K562 (cell line): ENCODE measurements around the gene TMEM205. TPM values are rescaled to one million over a fixed set of nuclear protein-coding genes. Genes with fewer than 3 reads are reported as not detected.
A peak's percentile ranks its signal among the peaks of the same experiment; 100 is the strongest.

ENCODE experiments used
- DLX4 ChIP-seq: fragments of 250-450 bp; sonication (Bioruptor Pico); IDR thresholded peaks from 2 replicates; pipeline ENCODE4 v1.6.1; 2021; ENCODE audit warnings: mild to moderate bottlenecking
- DPF2 ChIP-seq: fragments of 450-650 bp; IDR thresholded peaks from 2 replicates; pipeline ENCODE4 v1.6.1; 2016
- MEF2D ChIP-seq: conservative IDR thresholded peaks from 2 replicates; pipeline ENCODE4 v1.6.1; 2016; ENCODE audit warnings: low read depth, missing genetic modification characterization, missing compliant biosample characterization
- NONO ChIP-seq, 2 experiments: fragments of 200-400 bp in 1 of 2; fragments of 450-650 bp in 1 of 2; formaldehyde crosslinking in 1 of 2; IDR thresholded peaks; 2 replicates each; pipeline ENCODE4 v1.6.1; 2017; ENCODE audit warnings: low read depth in 2 of 2, mild to moderate bottlenecking in 2 of 2, moderate library complexity in 2 of 2, low read length in 1 of 2
- PML ChIP-seq: IDR thresholded peaks from 2 replicates; pipeline ENCODE4 v1.6.1; 2012; ENCODE audit warnings: low read length, inconsistent platforms
- POU5F1 ChIP-seq: fragments of 150-350 bp; IDR thresholded peaks from 2 replicates; pipeline ENCODE4 v1.6.1; 2014; ENCODE audit warnings: borderline replicate concordance, low read length, low read depth, mild to moderate bottlenecking; ENCODE audit not compliant: partially characterized antibody
- RBFOX2 ChIP-seq: fragments of 200-400 bp; formaldehyde crosslinking; IDR thresholded peaks from 2 replicates; pipeline ENCODE4 v1.6.1; 2017; ENCODE audit warnings: low read depth, mild to moderate bottlenecking, low read length, moderate library complexity
- SMAD4 ChIP-seq: fragments of 250-450 bp; sonication (Bioruptor Pico); conservative IDR thresholded peaks from 2 replicates; pipeline ENCODE4 v1.8.0; 2021; ENCODE audit warnings: inconsistent platforms, mild to moderate bottlenecking, moderate library complexity
- XRCC5 ChIP-seq: fragments of 200-400 bp; formaldehyde crosslinking; IDR thresholded peaks from 2 replicates; pipeline ENCODE4 v1.6.1; 2017; ENCODE audit warnings: low read depth, mild to moderate bottlenecking, low read length
- ZNF551 ChIP-seq: fragments of 250-450 bp; sonication (Bioruptor Pico); IDR thresholded peaks from 2 replicates; pipeline ENCODE4 v1.5.0; 2021; ENCODE audit warnings: mild to moderate bottlenecking, moderate library complexity
- ZNF592 ChIP-seq: fragments of 450-650 bp; IDR thresholded peaks from 2 replicates; pipeline ENCODE4 v1.6.1; 2017; ENCODE audit warnings: antibody characterized with exemption, mild to moderate bottlenecking
- ZNF785 ChIP-seq: fragments of 250-450 bp; sonication (Bioruptor Pico); IDR thresholded peaks from 2 replicates; pipeline ENCODE4 v1.4.0; 2020; ENCODE audit warnings: mild to moderate bottlenecking
- polyA plus RNA-seq, 8 experiments: library from polyadenylated mRNA; depleted of rRNA in 4 of 8; stranded (reverse) in 5 of 8; unstranded in 3 of 8; fragments of >200 nt; fragmentation: Nextera tagmentation in 2 of 8; fragmentation: Illumina TruSeq in 1 of 8; extraction: Ambion mirVana in 2 of 8; extraction: Trizol in 1 of 8; gene quantifications; 2 replicates each; pipeline versions ENCODE4 v1.2.1 to v1.2.3, GENCODE V29; 2011 to 2014; ENCODE audit warnings: inconsistent platforms in 1 of 8, missing spikeins in 1 of 8
- total RNA-seq, 7 experiments: library from RNA; depleted of rRNA in 6 of 7; stranded (reverse); fragments of >200 nt in 6 of 7; fragmentation: Illumina TruSeq in 2 of 7; extraction: Trizol in 2 of 7; gene quantifications; 2 replicates each; pipeline versions ENCODE4 v1.2.1 to v1.2.3, GENCODE V29; 2011 to 2021; ENCODE audit warnings: low replicate concordance in 1 of 7
- TF ChIP-seq, protein P1 (sequence below), 2 experiments: fragments of 450-650 bp in 1 of 2; sonication (generic) in 1 of 2; formaldehyde crosslinking in 1 of 2; IDR thresholded peaks; 2 replicates each; pipeline versions ENCODE4 v1.7.1 to v1.9.0; 2016 to 2022; ENCODE audit warnings: inconsistent platforms in 1 of 2, mild to moderate bottlenecking in 1 of 2, missing genetic modification reagents in 1 of 2

TMEM205 gene
- total and polyA plus RNA-seq, 9 of the 15 experiments (the other 6 are each of a cell fraction or from before 2014, with no cell fraction given): 21.3 to 81.5 (median 44.1) TPM

GRCh38 chr19:11355160-11356073 is 9.3 kb upstream of the TMEM205 start, which contains the start of gene PLPPR2 (continued):
- no peak for TF ChIP-seq ZNF592
- TF ChIP-seq, protein P1, sequence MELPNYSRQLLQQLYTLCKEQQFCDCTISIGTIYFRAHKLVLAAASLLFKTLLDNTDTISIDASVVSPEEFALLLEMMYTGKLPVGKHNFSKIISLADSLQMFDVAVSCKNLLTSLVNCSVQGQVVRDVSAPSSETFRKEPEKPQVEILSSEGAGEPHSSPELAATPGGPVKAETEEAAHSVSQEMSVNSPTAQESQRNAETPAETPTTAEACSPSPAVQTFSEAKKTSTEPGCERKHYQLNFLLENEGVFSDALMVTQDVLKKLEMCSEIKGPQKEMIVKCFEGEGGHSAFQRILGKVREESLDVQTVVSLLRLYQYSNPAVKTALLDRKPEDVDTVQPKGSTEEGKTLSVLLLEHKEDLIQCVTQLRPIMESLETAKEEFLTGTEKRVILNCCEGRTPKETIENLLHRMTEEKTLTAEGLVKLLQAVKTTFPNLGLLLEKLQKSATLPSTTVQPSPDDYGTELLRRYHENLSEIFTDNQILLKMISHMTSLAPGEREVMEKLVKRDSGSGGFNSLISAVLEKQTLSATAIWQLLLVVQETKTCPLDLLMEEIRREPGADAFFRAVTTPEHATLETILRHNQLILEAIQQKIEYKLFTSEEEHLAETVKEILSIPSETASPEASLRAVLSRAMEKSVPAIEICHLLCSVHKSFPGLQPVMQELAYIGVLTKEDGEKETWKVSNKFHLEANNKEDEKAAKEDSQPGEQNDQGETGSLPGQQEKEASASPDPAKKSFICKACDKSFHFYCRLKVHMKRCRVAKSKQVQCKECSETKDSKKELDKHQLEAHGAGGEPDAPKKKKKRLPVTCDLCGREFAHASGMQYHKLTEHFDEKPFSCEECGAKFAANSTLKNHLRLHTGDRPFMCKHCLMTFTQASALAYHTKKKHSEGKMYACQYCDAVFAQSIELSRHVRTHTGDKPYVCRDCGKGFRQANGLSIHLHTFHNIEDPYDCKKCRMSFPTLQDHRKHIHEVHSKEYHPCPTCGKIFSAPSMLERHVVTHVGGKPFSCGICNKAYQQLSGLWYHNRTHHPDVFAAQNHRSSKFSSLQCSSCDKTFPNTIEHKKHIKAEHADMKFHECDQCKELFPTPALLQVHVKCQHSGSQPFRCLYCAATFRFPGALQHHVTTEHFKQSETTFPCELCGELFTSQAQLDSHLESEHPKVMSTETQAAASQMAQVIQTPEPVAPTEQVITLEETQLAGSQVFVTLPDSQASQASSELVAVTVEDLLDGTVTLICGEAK (IDR thresholded peaks at IDR 0.05): peak; percentile 60
- TF ChIP-seq, protein P1 (CRISPR knock-in tag; IDR thresholded peaks at IDR 0.05): no peak
- TF ChIP-seq XRCC5: no peak
- TF ChIP-seq ZNF785 (CRISPR knock-in tag): no peak
- no peak for TF ChIP-seq PML
- TF ChIP-seq SMAD4 (CRISPR knock-in tag): peak; percentile 65
- TF ChIP-seq ZNF551 (CRISPR knock-in tag): no peak
- no peak for TF ChIP-seq MEF2D (tag)
- TF ChIP-seq POU5F1: no peak
- no peak; the same call in 1 of the 2 replicates for TF ChIP-seq DPF2
- TF ChIP-seq RBFOX2: peak; percentile 73
- TF ChIP-seq DLX4 (CRISPR knock-in tag): no peak
- TF ChIP-seq NONO (IDR thresholded peaks at IDR 0.05; ENCODE audit: low read depth in 2 of 2, low read length in 1 of 2): no peak
